HepG2 (cell line): ENCODE results near the gene VEGFB. TPM values are rescaled to one million over a fixed set of nuclear protein-coding genes. Genes with fewer than 3 reads are reported as not detected.

Source experiments
- FOXK1 ChIP-seq: sonication (generic); formaldehyde crosslinking; IDR thresholded peaks from 2 replicates; pipeline ENCODE4 v1.4.0; 2020; ENCODE audit warnings: low read depth, missing genetic modification reagents, borderline replicate concordance
- GATAD2A ChIP-seq: IDR thresholded peaks from 2 replicates; pipeline ENCODE4 v1.6.1; 2016
- HDAC1 ChIP-seq: sonication (generic); formaldehyde crosslinking; IDR thresholded peaks from 2 replicates; pipeline ENCODE4 v1.5.1; 2020; ENCODE audit warnings: mild to moderate bottlenecking, missing genetic modification reagents
- HNRNPUL1 ChIP-seq: fragments of 200-400 bp; formaldehyde crosslinking; IDR thresholded peaks from 2 replicates; pipeline ENCODE4 v1.6.1; 2017; ENCODE audit warnings: low read depth, mild to moderate bottlenecking, low read length, moderate library complexity
- MAF1 ChIP-seq: sonication (generic); formaldehyde crosslinking; IDR thresholded peaks from 2 replicates; pipeline ENCODE4 v1.5.0; 2020; ENCODE audit warnings: missing genetic modification reagents, borderline replicate concordance
- NFKBIZ ChIP-seq: IDR thresholded peaks from 2 replicates; pipeline ENCODE4 v1.6.1; 2018; ENCODE audit warnings: missing genetic modification reagents, missing compliant biosample characterization
- PRMT3 ChIP-seq: sonication (generic); formaldehyde crosslinking; IDR thresholded peaks from 2 replicates; pipeline ENCODE4 v1.8.1; 2022; ENCODE audit warnings: low read depth, mild to moderate bottlenecking, moderate library complexity, missing genetic modification reagents, borderline replicate concordance
- RFX3 ChIP-seq: IDR thresholded peaks from 2 replicates; pipeline ENCODE4 v1.6.1; 2016; ENCODE audit warnings: missing biosample characterization, missing genetic modification reagents
- ZNF570 ChIP-seq: sonication (generic); formaldehyde crosslinking; IDR thresholded peaks from 2 replicates; pipeline ENCODE4 v1.4.0; 2020; ENCODE audit warnings: mild to moderate bottlenecking, missing genetic modification reagents, borderline replicate concordance
- polyA plus RNA-seq, 8 experiments: library from polyadenylated mRNA; depleted of rRNA in 3 of 8; stranded (reverse) in 7 of 8; unstranded in 1 of 8; fragments of >200 nt; fragmentation: Illumina TruSeq in 4 of 8; extraction: Trizol in 4 of 8; gene quantifications; 2 replicates each; pipeline versions ENCODE4 v1.2.1 to v1.2.3, GENCODE V29; 2011 to 2016; ENCODE audit warnings: low read depth in 4 of 8, missing spikeins in 1 of 8, mixed read lengths in 1 of 8; ENCODE audit not compliant: insufficient read depth in 1 of 8
- total RNA-seq, 5 experiments: library from RNA; depleted of rRNA; stranded (reverse); fragments of >200 nt; fragmentation: Illumina TruSeq; extraction: Trizol; gene quantifications; 2 replicates each; pipeline ENCODE4 v1.2.3, GENCODE V29; 2016; ENCODE audit warnings: low read depth in 1 of 5
- TF ChIP-seq, protein P1 (sequence below): sonication (generic); formaldehyde crosslinking; IDR thresholded peaks from 2 replicates; pipeline ENCODE4 v1.5.0; 2020; ENCODE audit warnings: mild to moderate bottlenecking, missing genetic modification reagents, borderline replicate concordance
- TF ChIP-seq, protein P2 (sequence below): sonication (generic); formaldehyde crosslinking; IDR thresholded peaks from 2 replicates; pipeline ENCODE4 v1.4.0; 2020; ENCODE audit warnings: missing genetic modification reagents
- TF ChIP-seq, protein P3 (sequence below): sonication (generic); formaldehyde crosslinking; conservative IDR thresholded peaks from 2 replicates; pipeline ENCODE4 v1.4.0; 2020; ENCODE audit warnings: mild to moderate bottlenecking, missing genetic modification reagents, moderate library complexity
- TF ChIP-seq, protein P4 (sequence below): IDR thresholded peaks from 2 replicates; pipeline ENCODE4 v1.6.1; 2012; ENCODE audit warnings: low read depth, low read length, improper control_type of control experiment

The VEGFB gene
- total and polyA plus RNA-seq, 2 of the 13 experiments (the other 11 are each of a cell fraction or from before 2014, with no cell fraction given), result 9.0 to 11.3 TPM

DNA sequence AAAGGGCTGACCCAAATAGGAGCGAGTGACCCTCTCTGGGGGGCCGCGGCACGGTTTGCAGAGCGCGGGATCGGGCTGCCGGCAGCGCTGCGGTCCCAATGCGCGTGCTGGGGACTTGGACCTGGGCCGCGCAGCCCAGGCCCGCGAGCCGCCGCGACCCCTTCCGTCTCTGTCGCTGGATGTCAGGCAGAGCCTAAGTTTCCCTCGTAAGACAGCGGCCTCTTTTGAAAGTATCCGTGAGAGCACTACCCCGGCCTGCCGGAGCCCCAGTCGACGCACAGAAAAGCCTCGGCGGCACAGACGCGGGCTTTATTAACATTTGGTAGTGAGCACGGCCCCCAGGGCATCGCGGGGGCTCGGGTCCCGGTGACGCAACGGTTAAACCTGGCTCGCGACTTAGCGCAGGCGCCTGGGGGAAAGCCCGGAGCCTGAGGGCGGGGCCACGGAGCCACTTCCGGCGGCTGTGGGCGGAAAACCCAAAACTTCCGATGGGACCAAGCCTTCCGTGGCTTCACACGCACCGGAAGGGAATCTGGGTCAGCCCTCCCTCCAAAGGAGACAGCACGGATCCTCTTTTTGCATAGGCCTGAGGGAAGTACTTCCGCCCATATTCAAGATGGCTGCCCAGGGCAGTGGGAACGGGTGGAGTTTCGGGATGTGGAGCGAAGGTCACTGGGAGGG lies 35.3 kb downstream of the VEGFB start (continued):
- TF ChIP-seq, protein P1, sequence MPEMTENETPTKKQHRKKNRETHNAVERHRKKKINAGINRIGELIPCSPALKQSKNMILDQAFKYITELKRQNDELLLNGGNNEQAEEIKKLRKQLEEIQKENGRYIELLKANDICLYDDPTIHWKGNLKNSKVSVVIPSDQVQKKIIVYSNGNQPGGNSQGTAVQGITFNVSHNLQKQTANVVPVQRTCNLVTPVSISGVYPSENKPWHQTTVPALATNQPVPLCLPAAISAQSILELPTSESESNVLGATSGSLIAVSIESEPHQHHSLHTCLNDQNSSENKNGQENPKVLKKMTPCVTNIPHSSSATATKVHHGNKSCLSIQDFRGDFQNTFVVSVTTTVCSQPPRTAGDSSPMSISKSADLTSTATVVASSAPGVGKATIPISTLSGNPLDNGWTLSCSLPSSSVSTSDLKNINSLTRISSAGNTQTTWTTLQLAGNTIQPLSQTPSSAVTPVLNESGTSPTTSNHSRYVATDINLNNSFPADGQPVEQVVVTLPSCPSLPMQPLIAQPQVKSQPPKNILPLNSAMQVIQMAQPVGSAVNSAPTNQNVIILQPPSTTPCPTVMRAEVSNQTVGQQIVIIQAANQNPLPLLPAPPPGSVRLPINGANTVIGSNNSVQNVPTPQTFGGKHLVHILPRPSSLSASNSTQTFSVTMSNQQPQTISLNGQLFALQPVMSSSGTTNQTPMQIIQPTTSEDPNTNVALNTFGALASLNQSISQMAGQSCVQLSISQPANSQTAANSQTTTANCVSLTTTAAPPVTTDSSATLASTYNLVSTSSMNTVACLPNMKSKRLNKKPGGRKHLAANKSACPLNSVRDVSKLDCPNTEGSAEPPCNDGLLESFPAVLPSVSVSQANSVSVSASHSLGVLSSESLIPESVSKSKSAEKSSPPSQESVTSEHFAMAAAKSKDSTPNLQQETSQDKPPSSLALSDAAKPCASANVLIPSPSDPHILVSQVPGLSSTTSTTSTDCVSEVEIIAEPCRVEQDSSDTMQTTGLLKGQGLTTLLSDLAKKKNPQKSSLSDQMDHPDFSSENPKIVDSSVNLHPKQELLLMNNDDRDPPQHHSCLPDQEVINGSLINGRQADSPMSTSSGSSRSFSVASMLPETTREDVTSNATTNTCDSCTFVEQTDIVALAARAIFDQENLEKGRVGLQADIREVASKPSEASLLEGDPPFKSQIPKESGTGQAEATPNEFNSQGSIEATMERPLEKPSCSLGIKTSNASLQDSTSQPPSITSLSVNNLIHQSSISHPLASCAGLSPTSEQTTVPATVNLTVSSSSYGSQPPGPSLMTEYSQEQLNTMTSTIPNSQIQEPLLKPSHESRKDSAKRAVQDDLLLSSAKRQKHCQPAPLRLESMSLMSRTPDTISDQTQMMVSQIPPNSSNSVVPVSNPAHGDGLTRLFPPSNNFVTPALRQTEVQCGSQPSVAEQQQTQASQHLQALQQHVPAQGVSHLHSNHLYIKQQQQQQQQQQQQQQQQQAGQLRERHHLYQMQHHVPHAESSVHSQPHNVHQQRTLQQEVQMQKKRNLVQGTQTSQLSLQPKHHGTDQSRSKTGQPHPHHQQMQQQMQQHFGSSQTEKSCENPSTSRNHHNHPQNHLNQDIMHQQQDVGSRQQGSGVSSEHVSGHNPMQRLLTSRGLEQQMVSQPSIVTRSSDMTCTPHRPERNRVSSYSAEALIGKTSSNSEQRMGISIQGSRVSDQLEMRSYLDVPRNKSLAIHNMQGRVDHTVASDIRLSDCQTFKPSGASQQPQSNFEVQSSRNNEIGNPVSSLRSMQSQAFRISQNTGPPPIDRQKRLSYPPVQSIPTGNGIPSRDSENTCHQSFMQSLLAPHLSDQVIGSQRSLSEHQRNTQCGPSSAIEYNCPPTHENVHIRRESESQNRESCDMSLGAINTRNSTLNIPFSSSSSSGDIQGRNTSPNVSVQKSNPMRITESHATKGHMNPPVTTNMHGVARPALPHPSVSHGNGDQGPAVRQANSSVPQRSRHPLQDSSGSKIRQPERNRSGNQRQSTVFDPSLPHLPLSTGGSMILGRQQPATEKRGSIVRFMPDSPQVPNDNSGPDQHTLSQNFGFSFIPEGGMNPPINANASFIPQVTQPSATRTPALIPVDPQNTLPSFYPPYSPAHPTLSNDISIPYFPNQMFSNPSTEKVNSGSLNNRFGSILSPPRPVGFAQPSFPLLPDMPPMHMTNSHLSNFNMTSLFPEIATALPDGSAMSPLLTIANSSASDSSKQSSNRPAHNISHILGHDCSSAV (CRISPR knock-in tag), result no peak
- TF ChIP-seq GATAD2A (peak; percentile 75), HDAC1 (CRISPR knock-in tag) (peak; percentile 78; the same call in 1 of the 2 replicates), ZNF570 (CRISPR knock-in tag) (no peak), HNRNPUL1 (no peak), MAF1 (CRISPR knock-in tag) (no peak), FOXK1 (CRISPR knock-in tag) (peak; percentile 89; the same call in 1 of the 2 replicates), PRMT3 (CRISPR knock-in tag) (no peak), RFX3 (CRISPR knock-in tag) (0 out of 2 replicates have a peak, but pooled peaks have one; percentile 13), NFKBIZ (no peak; the same call in 1 of the 2 replicates)
- TF ChIP-seq, protein P2, sequence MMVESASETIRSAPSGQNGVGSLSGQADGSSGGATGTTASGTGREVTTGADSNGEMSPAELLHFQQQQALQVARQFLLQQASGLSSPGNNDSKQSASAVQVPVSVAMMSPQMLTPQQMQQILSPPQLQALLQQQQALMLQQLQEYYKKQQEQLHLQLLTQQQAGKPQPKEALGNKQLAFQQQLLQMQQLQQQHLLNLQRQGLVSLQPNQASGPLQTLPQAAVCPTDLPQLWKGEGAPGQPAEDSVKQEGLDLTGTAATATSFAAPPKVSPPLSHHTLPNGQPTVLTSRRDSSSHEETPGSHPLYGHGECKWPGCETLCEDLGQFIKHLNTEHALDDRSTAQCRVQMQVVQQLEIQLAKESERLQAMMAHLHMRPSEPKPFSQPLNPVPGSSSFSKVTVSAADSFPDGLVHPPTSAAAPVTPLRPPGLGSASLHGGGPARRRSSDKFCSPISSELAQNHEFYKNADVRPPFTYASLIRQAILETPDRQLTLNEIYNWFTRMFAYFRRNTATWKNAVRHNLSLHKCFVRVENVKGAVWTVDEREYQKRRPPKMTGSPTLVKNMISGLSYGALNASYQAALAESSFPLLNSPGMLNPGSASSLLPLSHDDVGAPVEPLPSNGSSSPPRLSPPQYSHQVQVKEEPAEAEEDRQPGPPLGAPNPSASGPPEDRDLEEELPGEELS (CRISPR knock-in tag), result peak; percentile 43; the same call in 1 of the 2 replicates
- TF ChIP-seq, protein P3, sequence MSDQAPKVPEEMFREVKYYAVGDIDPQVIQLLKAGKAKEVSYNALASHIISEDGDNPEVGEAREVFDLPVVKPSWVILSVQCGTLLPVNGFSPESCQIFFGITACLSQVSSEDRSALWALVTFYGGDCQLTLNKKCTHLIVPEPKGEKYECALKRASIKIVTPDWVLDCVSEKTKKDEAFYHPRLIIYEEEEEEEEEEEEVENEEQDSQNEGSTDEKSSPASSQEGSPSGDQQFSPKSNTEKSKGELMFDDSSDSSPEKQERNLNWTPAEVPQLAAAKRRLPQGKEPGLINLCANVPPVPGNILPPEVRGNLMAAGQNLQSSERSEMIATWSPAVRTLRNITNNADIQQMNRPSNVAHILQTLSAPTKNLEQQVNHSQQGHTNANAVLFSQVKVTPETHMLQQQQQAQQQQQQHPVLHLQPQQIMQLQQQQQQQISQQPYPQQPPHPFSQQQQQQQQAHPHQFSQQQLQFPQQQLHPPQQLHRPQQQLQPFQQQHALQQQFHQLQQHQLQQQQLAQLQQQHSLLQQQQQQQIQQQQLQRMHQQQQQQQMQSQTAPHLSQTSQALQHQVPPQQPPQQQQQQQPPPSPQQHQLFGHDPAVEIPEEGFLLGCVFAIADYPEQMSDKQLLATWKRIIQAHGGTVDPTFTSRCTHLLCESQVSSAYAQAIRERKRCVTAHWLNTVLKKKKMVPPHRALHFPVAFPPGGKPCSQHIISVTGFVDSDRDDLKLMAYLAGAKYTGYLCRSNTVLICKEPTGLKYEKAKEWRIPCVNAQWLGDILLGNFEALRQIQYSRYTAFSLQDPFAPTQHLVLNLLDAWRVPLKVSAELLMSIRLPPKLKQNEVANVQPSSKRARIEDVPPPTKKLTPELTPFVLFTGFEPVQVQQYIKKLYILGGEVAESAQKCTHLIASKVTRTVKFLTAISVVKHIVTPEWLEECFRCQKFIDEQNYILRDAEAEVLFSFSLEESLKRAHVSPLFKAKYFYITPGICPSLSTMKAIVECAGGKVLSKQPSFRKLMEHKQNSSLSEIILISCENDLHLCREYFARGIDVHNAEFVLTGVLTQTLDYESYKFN, result 0 out of 2 replicates have a peak, but pooled peaks have one; percentile 38
- TF ChIP-seq, protein P4, sequence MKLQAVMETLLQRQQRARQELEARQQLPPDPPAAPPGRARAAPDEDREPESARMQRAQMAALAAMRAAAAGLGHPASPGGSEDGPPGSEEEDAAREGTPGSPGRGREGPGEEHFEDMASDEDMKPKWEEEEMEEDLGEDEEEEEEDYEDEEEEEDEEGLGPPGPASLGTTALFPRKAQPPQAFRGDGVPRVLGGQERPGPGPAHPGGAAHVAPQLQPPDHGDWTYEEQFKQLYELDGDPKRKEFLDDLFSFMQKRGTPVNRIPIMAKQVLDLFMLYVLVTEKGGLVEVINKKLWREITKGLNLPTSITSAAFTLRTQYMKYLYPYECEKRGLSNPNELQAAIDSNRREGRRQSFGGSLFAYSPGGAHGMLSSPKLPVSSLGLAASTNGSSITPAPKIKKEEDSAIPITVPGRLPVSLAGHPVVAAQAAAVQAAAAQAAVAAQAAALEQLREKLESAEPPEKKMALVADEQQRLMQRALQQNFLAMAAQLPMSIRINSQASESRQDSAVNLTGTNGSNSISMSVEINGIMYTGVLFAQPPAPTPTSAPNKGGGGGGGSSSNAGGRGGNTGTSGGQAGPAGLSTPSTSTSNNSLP, result no peak
